Transverse colon (tissue), 4 donors: Measurements from ENCODE around the gene ARRDC5. TPM values are rescaled to one million over a fixed set of nuclear protein-coding genes. Genes with fewer than 3 reads are reported as not detected.
A peak's percentile ranks its signal among the peaks of the same experiment; 100 is the strongest.
"Not testable (repeated sequence)": the region's sequence is repeated elsewhere in the genome, so short reads cannot be mapped to it uniquely, and the experiment has no call there.

Experiments used
- DNase-seq: peaks from one replicate; pipeline ENCODE4 v3.0.0-alpha.2; 2019
- H3K27ac ChIP-seq, 4 donors: fragments of 200-600 bp; sonication (generic); 2 replicates each; pipeline ENCODE4 v1.5.1; 2016 to 2018; ENCODE audit warnings: inconsistent platforms in 4 of 4
- H3K27me3 ChIP-seq: fragments of 200-600 bp; sonication (generic); 2 replicates; pipeline ENCODE4 v1.5.1; 2017; ENCODE audit warnings: inconsistent platforms
- H3K36me3 ChIP-seq, 4 donors: fragments of 200-600 bp; sonication (generic); 2 replicates each; pipeline ENCODE4 v1.5.1; 2017 to 2019; ENCODE audit warnings: inconsistent platforms in 4 of 4
- H3K4me1 ChIP-seq, 4 donors: fragments of 200-600 bp; sonication (generic); 2 replicates each; pipeline ENCODE4 v1.5.1; 2017 to 2020; ENCODE audit warnings: inconsistent platforms in 4 of 4
- H3K4me3 ChIP-seq, 4 donors: fragments of 200-600 bp; sonication (generic); 1 replicate in 1 of 4; 2 replicates in 3 of 4; pipeline versions ENCODE4 v1.5.1 to v1.6.1; 2017 to 2019; ENCODE audit warnings: inconsistent platforms in 4 of 4
- H3K9me3 ChIP-seq, 2 donors: fragments of 200-600 bp; sonication (generic); 2 replicates each; pipeline ENCODE4 v1.5.1; 2017 to 2019; ENCODE audit warnings: inconsistent platforms in 2 of 2
- EP300 ChIP-seq: sonication (generic); formaldehyde crosslinking; IDR thresholded peaks from one replicate; pipeline ENCODE4 v1.6.1; 2017; ENCODE audit warnings: antibody characterized with exemption, low read depth
- POLR2A ChIP-seq: fragments of 450-650 bp; IDR thresholded peaks from one replicate; pipeline ENCODE4 v1.6.1; 2016; ENCODE audit warnings: antibody characterized with exemption, mild to moderate bottlenecking, moderate library complexity
- POLR2AphosphoS5 ChIP-seq, 3 donors: sonication (generic); formaldehyde crosslinking; IDR thresholded peaks; one replicate each; pipeline ENCODE4 v1.6.1; 2016; ENCODE audit warnings: antibody characterized with exemption in 3 of 3
- WGBS, 2 donors: methylation state at CpG; one replicate each; pipeline ENCODE4 v1.1.5; 2018; ENCODE audit warnings: low coverage in 1 of 2; 5-methylcytosine and 5-hydroxymethylcytosine counted together
- in situ Hi-C, 4 donors: fragments of 200-750 bp; cut with MboI; loops; one replicate each; pipeline versions ENCODE4 v1.15.0 to v1.15.1; 2017; ENCODE audit warnings: low sequenced_read_pairs in 3 of 4, low pct_ligation_motif_present in 1 of 4, low pct_unique_long_range_greater_than_20kb in 1 of 4
- intact Hi-C: fragments of 100-400 bp; cut with DNase I; formaldehyde crosslinking; loops from one replicate; pipeline ENCODE4 v1.15.1; 2023; ENCODE audit warnings: low total_unique reads
- total RNA-seq, 4 donors: library from RNA; depleted of rRNA; stranded (reverse); fragments of >200 nt; gene quantifications; one replicate each; pipeline ENCODE4 v1.1.0, GENCODE V29; 2016
- TF ChIP-seq, protein P1 (sequence below), 5 experiments: fragments of 200-600 bp in 3 of 5; fragments of 450-650 bp in 2 of 5; sonication (generic) in 3 of 5; IDR thresholded peaks; 1 replicate in 2 of 5; 2 replicates in 3 of 5; pipeline ENCODE4 v1.5.1; 2016 to 2017; ENCODE audit warnings: antibody characterized with exemption in 5 of 5, inconsistent platforms in 3 of 5, mild to moderate bottlenecking in 2 of 5, moderate library complexity in 1 of 5

Gene ARRDC5
- total RNA-seq, 4 donors from 2014 or later: 1.3 TPM; not detected in 3

DNA sequence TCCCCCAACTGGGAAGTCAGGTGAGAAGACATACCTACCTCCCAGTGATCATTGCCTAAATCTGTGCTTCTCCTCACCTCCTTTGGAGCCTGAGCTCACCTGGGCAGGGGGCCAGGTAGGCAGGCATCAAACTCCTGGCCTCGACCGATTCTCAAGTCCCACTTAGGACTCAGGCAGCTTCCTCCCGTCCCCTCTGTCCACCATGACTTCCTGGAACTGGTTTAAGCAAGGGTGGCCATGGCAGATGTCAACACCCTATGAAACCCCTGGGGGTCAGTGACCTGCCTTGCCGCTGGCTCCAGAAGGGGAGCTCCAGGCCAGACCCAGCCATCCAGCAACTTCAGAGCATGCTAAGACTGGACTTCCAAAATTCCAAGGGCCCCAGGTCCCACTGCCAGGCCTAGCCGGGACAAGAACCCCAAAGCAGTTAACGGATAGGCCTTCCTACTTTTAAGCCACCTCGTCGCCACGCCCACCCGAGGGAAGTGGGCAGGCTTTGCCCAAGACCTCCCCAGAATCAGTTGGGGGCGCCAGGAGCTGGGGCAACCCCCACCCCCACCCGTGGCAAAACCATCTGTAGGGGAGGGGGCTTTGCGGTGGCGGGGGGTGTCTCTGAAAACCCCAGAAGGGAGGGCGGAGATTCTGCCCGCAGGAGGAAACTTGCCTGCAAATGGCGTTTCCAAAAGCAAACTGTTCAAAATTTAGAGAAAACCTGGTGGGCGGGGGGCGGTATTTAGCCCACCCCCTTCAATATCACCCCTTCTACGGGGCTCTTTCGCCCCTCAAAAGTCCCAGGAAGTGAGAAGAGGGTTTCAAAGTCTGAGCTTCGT, 35.9 kb downstream of the ARRDC5 start:
- intact Hi-C loops: no loop called here
- peak overlapping the region; percentile 75 to 92 (median 82) for H3K4me3 ChIP-seq
- 7% methylated on average over 22 of the region's 22 CpGs; no CpG with 5 or more reads in 1 of the 2 donors for WGBS, 2 donors
- no peaks in the 10 kb centered on the region for H3K9me3 ChIP-seq
- H3K27ac ChIP-seq: peak overlapping the region; percentile 88 to 94 (median 90)
- peaks cover 0 to 33% (median 15%) of the 10 kb centered on the region in 4 donors for H3K4me1 ChIP-seq
- H3K27me3 ChIP-seq: no peaks in the 10 kb centered on the region
- TF ChIP-seq POLR2A: no peak
- no peak for TF ChIP-seq POLR2AphosphoS5 (IDR thresholded peaks at IDR 0.05)
- TF ChIP-seq, protein P1, sequence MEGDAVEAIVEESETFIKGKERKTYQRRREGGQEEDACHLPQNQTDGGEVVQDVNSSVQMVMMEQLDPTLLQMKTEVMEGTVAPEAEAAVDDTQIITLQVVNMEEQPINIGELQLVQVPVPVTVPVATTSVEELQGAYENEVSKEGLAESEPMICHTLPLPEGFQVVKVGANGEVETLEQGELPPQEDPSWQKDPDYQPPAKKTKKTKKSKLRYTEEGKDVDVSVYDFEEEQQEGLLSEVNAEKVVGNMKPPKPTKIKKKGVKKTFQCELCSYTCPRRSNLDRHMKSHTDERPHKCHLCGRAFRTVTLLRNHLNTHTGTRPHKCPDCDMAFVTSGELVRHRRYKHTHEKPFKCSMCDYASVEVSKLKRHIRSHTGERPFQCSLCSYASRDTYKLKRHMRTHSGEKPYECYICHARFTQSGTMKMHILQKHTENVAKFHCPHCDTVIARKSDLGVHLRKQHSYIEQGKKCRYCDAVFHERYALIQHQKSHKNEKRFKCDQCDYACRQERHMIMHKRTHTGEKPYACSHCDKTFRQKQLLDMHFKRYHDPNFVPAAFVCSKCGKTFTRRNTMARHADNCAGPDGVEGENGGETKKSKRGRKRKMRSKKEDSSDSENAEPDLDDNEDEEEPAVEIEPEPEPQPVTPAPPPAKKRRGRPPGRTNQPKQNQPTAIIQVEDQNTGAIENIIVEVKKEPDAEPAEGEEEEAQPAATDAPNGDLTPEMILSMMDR (IDR thresholded peaks at IDR 0.05): no peak
- TF ChIP-seq EP300: no peak
- in situ Hi-C loops: loop anchor here in 1 of 4 donors (25.0 kb wide), 1 partner anchor 170 kb away; no protein-coding TSS in a partner anchor
- H3K36me3 ChIP-seq: no peaks in the 10 kb centered on the region
- peak; percentile 68 for DNase-seq

DNA sequence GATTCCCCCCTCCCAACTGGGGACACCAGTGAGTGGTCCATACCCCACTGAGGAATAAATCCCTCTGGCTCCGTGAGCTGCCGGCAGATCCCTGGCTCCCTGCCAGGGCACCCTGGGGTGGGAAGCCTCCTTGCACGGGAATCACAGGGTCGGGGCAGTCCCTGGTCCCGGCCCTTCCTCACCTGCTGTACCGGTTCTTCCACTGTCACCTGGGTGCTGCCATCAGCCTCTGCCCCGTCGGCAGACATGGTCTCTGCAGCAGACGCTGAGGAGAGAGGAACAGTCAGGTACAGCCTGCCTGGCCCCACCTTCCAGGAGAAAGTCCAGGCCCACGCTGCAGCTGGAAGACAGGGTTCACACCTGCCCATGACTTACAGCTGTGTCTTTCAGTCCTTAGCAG, 41.5 kb downstream of the ARRDC5 start:
- 43% methylated on average over 6 of the region's 10 CpGs; no CpG with 5 or more reads in 1 of the 2 donors for WGBS, 2 donors
- H3K4me3 ChIP-seq: no peak overlapping the region
- no peaks in the 10 kb centered on the region for H3K27me3 ChIP-seq
- peaks cover 0 to 21% (median 13%) of the 10 kb centered on the region in 4 donors for H3K4me1 ChIP-seq
- in situ Hi-C loops (loop anchor here in 1 of 4 donors (25.0 kb wide), 1 partner anchor 176 kb away; no protein-coding TSS in a partner anchor), intact Hi-C loops (no loop called here)
- DNase-seq: peak; percentile 87
- peak overlapping the region; percentile 51 to 72 (median 60) for H3K27ac ChIP-seq
- H3K9me3 ChIP-seq: no peaks in the 10 kb centered on the region
- peaks cover 0 to 21% (median 10%) of the 10 kb centered on the region in 4 donors for H3K36me3 ChIP-seq
- TF ChIP-seq EP300 (peak; percentile 1), POLR2A (no peak), POLR2AphosphoS5 (IDR thresholded peaks at IDR 0.05) (peak; percentile 26 to 74 (median 63))
- TF ChIP-seq, protein P1 (IDR thresholded peaks at IDR 0.05): no peak

DNA sequence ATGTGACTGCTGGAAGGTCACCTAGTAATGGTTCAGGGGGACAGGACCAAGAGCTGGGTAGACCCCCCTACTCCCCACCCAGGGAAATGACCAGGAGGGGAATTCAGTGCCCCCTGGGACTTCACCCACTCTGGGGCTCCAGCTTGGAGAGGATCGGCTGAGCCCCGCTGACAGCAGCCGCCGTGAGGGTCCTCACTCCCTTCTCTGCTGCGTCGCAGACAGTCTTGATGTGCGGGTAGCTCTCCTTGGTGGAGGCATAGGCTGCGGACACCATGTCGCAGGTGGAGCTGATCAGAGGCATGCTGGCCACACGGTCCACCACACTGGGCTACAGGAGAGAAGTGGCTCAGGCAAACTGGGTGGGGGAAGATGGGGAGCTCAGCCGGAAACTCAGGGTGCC, 43.0 kb downstream of the ARRDC5 start:
- 91% methylated on average over 11 of the region's 11 CpGs; no CpG with 5 or more reads in 1 of the 2 donors for WGBS, 2 donors
- TF ChIP-seq EP300: no peak
- no peak for TF ChIP-seq POLR2A
- TF ChIP-seq POLR2AphosphoS5 (IDR thresholded peaks at IDR 0.05): no peak
- TF ChIP-seq, protein P1 (IDR thresholded peaks at IDR 0.05): no peak
- H3K4me1 ChIP-seq: peaks cover 0 to 19% (median 12%) of the 10 kb centered on the region in 4 donors
- H3K36me3 ChIP-seq: peaks cover 0 to 21% (median 10%) of the 10 kb centered on the region in 4 donors
- no peaks in the 10 kb centered on the region for H3K27me3 ChIP-seq
- no peak overlapping the region for H3K27ac ChIP-seq
- DNase-seq: no peak
- intact Hi-C loops (no loop called here), in situ Hi-C loops (loop anchor here in 1 of 4 donors (25.0 kb wide), 1 partner anchor 178 kb away; no protein-coding TSS in a partner anchor)
- no peak overlapping the region for H3K4me3 ChIP-seq
- H3K9me3 ChIP-seq: no peaks in the 10 kb centered on the region

DNA sequence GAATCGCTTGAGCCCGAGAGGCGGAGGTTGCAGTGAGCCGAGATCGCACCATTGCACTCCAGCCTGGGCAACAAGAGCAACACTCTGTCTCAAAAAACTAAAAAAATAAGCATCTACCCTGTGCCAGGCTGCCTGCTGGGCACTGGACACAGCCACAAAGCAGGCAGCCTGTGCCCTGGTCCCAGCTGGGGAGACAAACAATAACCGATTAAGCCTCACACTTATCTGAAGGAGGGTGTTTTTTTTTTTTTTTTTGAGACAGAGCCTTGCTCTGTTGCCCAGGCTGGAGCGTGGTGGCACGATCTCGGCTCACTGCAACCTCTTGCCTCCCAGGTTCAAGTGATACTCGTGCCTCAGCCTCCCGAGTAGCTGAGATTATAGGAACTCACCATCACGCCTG, 46.2 kb downstream of the ARRDC5 start:
- H3K27ac ChIP-seq, H3K4me1 ChIP-seq, H3K27me3 ChIP-seq, H3K4me3 ChIP-seq, DNase-seq, H3K9me3 ChIP-seq, intact Hi-C loops: not testable (repeated sequence)
- 94% methylated on average over 12 of the region's 12 CpGs; no CpG with 5 or more reads in 1 of the 2 donors for WGBS, 2 donors
- peaks cover 0 to 21% (median 10%) of the 10 kb centered on the region in 4 donors for H3K36me3 ChIP-seq
- in situ Hi-C loops: loop anchor here in 1 of 4 donors (25.0 kb wide), 1 partner anchor 181 kb away; no protein-coding TSS in a partner anchor

DNA sequence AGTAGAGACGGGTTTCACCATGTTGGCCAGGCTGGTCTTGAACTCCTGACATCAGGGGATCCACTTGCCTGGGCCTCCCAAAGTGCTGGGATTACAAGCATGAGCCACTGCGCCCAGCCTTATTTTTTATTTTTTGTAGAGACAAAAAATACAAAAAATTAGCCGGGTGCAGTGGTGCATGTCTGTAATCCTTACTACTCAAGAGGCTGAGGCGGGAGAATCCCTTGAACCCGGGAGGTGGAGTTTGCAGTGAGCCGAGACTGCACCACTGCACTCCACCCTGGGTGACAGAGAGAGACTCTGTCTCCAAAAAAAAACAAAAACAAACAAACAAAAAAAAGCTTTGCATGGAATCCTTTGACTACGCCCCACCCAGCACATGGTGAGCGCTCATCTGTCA, 49.2 kb downstream of the ARRDC5 start:
- not testable (repeated sequence) for DNase-seq, H3K27me3 ChIP-seq, H3K4me3 ChIP-seq, H3K4me1 ChIP-seq, H3K27ac ChIP-seq, H3K9me3 ChIP-seq
- in situ Hi-C loops: loop anchor here in 1 of 4 donors (25.0 kb wide), 1 partner anchor 184 kb away; no protein-coding TSS in a partner anchor
- intact Hi-C loops: loop anchor here (2.0 kb wide), 1 partner anchor 45 kb away; no protein-coding TSS in a partner anchor
- 90 to 98% methylated on average over 5 to 8 of the region's 8 CpGs for WGBS, 2 donors
- H3K36me3 ChIP-seq: peaks cover 0 to 21% (median 4%) of the 10 kb centered on the region in 4 donors
